HEK293 (cell line): ENCODE measurements around the gene TMEM88.

Experiments used
- CTCF ChIP-seq: fragments of 450-650 bp; formaldehyde crosslinking; IDR thresholded peaks from 2 replicates; pipeline ENCODE4 v1.5.1; 2016; ENCODE audit warnings: missing biosample characterization, missing genetic modification characterization
- INSM2 ChIP-seq: fragments of 450-650 bp; formaldehyde crosslinking; IDR thresholded peaks from 2 replicates; pipeline ENCODE4 v1.5.1; 2016; ENCODE audit warnings: missing biosample characterization, missing genetic modification characterization
- PRDM4 ChIP-seq: fragments of 450-650 bp; formaldehyde crosslinking; IDR thresholded peaks from 2 replicates; pipeline ENCODE4 v1.5.1; 2017; ENCODE audit warnings: missing biosample characterization, missing genetic modification characterization
- ZBTB10 ChIP-seq: fragments of 450-650 bp; formaldehyde crosslinking; IDR thresholded peaks from 2 replicates; pipeline ENCODE4 v1.5.1; 2016; ENCODE audit warnings: missing biosample characterization, missing genetic modification characterization
- ZNF211 ChIP-seq: fragments of 450-650 bp; formaldehyde crosslinking; IDR thresholded peaks from 2 replicates; pipeline ENCODE4 v1.5.1; 2016; ENCODE audit warnings: low read depth, missing biosample characterization, missing genetic modification characterization
- ZNF561 ChIP-seq: fragments of 450-650 bp; IDR thresholded peaks from 2 replicates; pipeline ENCODE4 v1.5.1; 2018; ENCODE audit warnings: missing biosample characterization, missing genetic modification characterization, borderline replicate concordance

- TF ChIP-seq CTCF (tag by site-specific recombination) = no peak
- no peak for TF ChIP-seq ZBTB10 (tag by site-specific recombination)
- TF ChIP-seq ZNF561 (tag by site-specific recombination) = no peak
- no peak for TF ChIP-seq PRDM4 (tag by site-specific recombination)
- TF ChIP-seq INSM2 (tag by site-specific recombination) = no peak
- TF ChIP-seq ZNF211 (tag by site-specific recombination) = no peak
Observed at GRCh38 chr17:7814969-7815368, 39.9 kb upstream of the TMEM88 start.
